ENCODE measurements around the gene HINFP.

Gene HINFP

DNA sequence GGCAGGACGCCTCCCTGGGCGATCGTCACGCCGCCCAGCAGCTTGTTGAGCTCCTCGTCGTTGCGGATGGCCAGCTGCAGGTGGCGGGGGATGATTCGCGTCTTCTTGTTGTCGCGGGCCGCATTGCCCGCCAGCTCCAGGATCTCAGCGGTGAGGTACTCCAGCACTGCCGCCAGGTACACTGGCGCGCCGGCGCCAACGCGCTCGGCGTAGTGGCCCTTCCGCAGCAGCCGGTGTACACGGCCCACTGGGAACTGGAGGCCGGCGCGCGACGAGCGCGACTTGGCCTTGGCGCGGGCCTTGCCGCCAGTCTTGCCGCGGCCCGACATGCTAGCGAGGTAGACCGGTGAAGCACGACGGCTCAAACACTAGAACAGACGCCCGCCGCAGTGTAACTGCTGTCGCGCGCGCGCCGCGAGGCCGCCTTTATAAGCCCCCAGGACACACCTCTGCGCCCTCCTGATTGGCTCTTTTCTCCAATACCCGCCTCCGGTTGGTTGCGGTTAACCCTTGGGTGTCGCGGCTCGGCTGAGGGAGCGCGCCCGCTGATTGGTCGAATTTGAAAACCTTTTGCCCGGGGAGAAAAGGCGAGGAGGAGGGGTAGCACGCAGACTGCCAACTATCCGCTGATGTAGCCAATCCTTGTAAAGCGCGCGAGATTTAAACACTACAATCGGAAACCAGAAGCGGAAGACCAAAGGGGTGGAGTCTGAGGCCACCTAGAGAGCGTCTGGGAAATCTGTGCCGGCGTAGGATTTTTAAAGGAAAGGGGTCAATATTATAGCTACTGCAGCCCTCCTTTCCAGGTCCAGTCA is 26.1 kb upstream of the HINFP start:
- H3K27ac ChIP-seq: peak overlapping the region; percentile 44 to 97 (median 89)

DNA sequence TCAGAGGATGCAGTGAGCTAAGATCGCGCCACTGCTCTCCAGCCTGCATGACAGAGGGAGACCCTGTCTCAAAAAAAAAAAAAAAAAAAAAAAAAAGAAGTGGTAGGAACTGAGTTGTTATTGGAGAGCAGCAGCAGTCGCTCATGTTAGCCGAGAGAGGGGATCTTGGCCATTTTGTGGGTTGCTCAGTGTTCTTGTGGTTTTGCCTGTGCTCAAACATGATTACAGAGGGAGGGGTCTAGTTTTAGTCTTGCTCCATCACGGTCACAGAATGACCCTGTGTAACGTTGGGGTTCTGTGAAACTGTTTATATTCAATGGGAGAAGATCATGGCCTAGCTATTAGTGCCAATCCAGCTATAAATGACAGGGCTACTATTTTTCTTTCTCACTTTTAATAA is 21.7 kb upstream of the HINFP start:
- H3K4me3 ChIP-seq: no peak overlapping the region
- H3K27ac ChIP-seq: no peak overlapping the region

More for the DNA sequence above, 26.1 kb upstream of the HINFP start:
- H3K4me3 ChIP-seq: peak overlapping the region; percentile 56 to 93 (median 83)

DNA sequence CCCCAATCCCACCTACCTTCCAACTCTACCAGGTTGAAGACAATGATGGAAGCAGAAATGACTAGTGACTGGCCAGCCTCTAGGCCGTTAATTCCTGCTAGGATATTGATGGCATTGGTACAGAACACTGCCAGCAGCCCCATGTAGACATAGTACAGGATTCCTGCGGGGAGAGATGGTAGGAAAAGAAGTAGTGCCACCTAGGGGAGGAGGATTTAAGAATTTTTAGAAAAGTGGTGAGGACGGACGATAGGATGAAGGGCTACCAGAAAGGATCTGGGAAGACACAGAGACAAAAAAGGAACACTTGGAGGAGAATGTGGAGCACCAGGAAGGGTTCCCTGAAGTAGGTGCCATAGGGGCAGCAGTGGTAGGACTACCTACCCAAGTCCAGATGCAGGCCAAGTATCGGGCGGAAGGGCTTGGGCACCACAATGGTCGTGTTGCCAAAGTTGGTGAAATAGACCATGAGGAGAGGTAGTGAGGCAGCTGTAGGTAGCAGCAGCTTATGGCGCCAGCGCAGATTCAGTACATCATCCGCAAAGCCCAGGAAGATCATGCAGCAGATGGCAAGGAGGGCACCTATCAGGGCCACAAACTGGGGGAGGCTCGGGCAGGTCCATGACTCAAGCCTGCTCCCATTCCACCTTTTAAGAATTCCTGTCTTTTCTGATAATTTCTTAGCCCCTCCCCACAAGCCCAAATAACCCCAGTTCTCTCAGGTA is 21.0 kb upstream of the HINFP start:
- Histone ChIP-seq H3K27ac (peak overlapping the region in 5 of 21 experiments; percentile 44 to 92 (median 88)), H3K4me3 (peak overlapping the region; percentile 51 to 86 (median 70))

DNA sequence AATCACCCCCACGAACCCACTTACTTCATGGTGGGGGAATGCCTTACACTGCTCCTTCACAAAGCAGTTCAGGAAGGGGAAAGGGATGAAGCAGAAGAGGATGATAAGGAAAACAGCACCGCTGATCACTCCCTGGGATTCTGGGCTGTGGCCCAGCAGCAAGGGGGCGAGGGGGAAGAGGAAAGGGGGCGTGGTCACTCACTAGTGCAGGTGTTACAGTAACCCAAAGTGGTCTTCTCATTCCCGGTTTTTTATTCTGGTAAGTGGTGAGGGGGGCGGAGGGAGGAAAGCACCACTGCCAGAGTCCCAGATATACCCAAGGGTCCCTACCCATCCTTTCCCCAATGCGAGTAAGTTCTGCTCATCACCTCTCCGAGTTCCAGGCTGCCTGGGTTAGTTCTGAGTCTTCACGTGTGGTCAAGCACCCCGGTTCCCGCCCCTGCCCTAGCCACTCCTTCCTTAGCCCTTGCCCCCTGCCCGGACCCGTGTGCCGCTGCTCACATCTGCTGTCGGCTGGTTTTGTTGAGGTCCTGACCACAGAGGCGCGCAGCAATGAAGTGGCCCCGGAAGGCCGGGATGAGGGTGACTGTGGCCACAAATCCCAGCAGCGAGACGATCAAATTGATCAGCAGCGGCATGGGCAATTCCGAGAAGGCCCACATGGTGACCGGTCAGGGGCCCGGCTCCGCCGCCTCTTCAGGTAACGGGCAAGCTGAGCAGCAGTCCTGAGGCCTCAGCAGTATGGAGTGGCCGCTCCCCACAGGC is 20.2 kb upstream of the HINFP start:
- Histone ChIP-seq H3K27ac (peak overlapping the region; percentile 52 to 97 (median 91)), H3K4me3 (peak overlapping the region; percentile 51 to 86 (median 70))

DNA sequence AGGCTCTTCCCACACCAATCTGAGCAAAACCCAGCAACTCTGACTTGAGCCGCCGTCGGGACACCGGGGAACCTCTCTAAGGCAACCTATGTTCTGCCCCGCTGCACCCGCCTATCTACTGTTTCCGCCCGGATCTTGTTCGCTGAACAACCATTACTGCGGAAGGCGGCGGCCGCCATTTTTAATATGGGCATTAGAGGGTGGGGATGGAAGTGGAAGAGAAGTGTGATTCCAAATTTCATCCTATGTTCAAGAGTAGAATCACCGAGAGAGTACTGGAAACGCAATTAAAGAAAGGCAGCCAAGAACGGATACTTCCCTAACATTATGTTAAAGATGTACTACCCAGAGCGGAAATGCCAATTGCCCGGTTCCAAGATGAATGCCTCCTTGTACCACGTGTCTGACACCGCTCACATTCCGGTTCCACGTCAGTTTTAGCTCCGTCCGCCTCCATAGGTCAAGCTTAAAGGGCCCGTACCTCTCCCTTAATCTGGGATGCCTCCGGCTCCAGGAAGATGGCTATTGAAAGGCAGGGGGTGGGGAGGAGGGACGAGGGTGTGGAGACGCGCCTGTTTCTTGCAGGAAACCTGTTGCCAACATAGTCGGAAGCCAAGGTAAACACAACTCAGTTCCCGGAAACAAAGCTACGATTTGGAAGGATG is 19.5 kb upstream of the HINFP start, which contains the start of gene DPAGT1:
TSS of gene DPAGT1 (minus strand) at position 95 of the 665 bp plus-strand sequence. CDS start 198 bp downstream, outside the sequence.
- Histone ChIP-seq H3K27ac (peak within 1 kb of the TSS; percentile 54 to 97 (median 91)), H3K4me3 (peak within 1 kb of the TSS; percentile 51 to 86 (median 70))

DNA sequence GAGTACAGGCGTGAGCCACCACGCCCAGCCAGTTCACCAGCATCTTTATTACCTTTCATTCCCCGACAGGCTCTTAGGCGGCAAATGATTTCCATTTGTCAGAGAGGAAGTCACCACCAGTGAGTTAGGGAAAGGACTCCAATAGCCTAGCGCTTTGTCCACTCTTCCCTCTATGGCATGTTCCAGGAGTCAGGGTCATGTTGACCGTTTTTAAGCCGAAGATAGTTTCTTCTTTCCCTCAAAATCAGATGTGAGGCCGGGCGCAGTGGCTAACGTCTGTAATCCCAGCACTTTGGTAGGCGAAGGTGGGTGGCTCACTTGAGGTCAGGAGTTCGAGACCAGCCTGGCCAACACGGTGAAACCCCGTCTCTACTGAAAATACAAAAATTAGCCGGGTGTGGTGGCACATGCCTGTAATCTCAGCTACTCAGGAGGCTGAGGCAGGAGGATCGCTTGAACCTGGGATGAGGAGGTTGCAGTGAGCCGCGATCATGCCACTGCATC is 18.2 kb upstream of the HINFP start:
- peak overlapping the region in 20 of 21 experiments; percentile 79 to 97 (median 91) for H3K27ac ChIP-seq
- peak overlapping the region in 6 of 7 experiments; percentile 51 to 86 (median 72) for H3K4me3 ChIP-seq

DNA sequence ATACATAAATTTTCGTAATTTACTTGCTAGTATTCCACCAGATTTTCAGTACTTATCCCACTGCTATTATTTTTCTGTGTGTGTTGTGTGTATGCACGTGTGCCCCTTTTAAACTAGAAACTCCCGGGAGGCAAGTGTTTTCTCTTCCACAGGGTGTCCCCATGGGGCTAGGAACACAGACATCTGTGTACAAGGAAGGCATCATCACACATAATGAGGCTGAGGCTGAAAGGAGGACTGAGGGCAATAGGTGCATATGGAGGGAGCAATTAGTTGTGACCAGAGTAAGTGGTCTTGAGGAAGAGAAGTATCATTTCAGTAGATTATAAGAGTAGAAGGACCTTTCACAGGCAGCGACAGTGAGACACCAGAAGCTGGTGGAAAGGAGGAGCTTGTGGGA is 17.6 kb upstream of the HINFP start:
- peak overlapping the region in 5 of 21 experiments; percentile 41 to 95 (median 91) for H3K27ac ChIP-seq
- H3K4me3 ChIP-seq: no peak overlapping the region

DNA sequence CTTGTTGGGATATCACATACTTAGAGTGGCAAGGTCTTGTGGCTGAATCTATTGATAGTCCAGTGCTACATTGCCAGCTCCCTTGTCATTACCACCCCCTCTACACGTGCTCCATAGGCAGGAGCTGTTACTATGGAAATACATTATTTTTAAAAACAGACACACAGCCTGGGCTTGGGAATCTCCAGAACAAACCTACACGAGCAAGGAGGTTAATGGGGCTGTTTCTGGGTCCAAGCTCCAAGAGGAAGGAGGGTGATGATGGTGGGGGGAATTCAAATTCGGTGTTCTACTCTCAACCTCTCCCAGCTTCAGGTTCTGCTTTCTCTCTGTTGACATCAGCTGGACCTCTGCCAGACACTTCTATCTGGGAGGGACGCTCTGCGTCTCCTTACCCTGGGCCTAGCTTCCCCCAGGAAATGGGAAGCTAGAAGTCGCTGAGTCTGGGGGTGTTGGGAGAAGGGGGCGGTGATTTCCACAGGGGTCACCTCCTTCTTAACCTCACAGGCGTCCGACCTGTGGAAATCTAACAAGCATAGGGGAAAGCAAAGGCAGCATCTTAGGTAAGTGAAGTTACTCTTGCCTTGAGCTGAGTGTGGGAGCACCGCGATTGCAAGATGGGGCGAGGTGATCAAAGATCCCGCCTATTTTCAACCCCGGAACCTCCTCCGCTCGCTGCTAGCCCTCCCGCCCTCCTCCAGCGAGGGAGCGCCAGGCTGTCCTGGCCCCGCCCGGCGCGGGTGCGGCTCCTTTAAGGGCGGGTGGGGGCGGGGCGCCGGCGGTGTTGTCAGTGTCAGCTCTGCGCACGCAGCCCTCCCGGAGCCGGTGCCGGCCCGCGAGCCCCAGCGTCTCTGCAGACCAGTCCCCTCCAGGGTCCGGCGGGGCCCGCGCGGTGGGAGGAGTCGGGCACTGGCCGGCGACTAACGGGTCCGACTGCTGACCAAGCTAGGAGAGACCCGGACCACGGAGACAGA is 14.5 kb upstream of the HINFP start, which contains the start of gene C2CD2L:
TSS of gene C2CD2L (plus strand) at position 781 of the 974 bp plus-strand sequence. CDS start 398 bp downstream, outside the sequence.
- Histone ChIP-seq H3K4me3 (peak within 1 kb of the TSS; percentile 73 to 98 (median 96)), H3K27ac (peak within 1 kb of the TSS; percentile 27 to 96 (median 87))

DNA sequence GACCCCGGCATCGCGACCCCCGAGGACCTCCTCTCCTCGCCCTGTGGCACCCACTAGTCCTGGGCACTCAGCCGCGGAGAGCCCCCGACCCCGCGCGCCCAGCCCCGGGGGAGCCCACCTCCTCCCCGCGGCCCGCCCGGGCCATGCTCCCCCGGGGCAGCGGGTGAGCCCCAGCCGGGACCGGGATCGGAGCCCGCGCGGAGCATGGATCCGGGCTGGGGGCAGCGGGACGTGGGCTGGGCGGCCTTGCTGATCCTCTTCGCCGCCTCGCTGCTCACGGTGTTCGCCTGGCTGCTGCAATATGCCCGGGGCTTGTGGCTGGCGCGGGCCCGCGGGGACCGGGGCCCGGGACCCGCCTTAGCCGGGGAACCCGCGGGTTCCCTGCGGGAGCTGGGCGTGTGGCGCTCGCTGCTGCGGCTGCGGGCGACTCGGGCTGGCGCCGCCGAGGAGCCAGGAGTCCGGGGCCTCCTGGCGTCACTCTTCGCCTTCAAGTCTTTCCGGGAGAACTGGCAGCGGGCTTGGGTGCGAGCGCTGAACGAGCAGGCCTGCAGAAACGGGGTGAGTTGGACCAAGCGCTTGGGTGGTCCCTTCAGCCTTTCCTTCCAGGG is 13.7 kb upstream of the HINFP start:
- H3K27ac ChIP-seq: peak overlapping the region; percentile 27 to 96 (median 87)
- peak overlapping the region; percentile 73 to 98 (median 96) for H3K4me3 ChIP-seq

DNA sequence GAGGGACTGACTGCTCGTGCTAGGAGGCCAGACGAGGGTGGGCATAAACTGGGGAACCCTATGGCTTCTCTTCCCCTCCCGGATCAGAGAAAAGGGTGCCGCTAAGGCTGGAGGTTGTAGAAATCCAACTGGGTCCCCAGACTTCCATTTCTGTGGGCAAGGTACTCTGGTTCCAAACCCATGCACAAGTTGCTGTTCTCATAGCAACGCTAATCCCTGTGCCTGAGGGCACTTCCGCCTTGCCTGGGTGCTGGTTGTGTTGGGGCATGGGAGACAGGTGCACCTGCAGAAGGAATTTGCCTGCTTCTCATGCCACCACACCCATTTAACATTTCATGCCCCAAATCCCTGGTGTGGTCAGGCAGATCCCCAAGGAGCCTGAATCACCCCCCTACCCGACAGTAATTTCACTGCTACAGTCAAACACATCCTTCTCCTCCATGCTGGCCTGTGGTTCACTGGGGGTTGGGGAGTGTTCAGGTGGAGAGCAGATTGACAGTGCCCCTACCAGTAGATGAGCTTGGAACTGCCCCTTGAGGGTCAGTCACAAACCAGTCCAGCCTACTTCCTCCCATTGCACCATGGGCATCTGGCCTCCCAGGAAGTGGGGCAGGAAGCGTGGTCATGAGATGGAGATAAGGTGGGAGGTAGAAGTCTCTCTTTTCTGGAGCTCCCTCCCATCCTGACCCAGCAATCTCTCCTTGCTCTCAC is 13.1 kb upstream of the HINFP start:
- Histone ChIP-seq H3K4me3 (peak overlapping the region; percentile 73 to 98 (median 96)), H3K27ac (peak overlapping the region; percentile 27 to 96 (median 87))

DNA sequence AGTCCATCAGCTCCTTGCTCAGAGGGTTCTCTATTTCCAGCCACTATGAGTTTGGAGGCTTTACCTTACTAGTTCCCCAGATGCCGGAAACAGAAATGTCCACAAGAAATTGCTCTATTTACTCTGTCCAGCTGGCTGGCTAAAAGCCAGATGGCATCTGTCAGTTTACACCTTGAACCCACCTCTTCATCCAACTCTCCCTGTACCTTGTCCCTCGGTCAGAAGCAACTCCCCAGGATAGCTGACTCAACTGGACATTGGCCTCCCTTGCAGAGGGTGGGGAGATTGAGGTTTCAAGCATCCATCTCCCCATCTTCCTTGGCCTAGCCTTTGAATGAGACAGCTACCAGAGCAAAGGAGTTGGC is 12.5 kb upstream of the HINFP start:
- H3K4me3 ChIP-seq: peak overlapping the region in 3 of 7 experiments; percentile 73 to 97 (median 90)
- peak overlapping the region in 4 of 21 experiments; percentile 84 to 96 (median 92) for H3K27ac ChIP-seq

DNA sequence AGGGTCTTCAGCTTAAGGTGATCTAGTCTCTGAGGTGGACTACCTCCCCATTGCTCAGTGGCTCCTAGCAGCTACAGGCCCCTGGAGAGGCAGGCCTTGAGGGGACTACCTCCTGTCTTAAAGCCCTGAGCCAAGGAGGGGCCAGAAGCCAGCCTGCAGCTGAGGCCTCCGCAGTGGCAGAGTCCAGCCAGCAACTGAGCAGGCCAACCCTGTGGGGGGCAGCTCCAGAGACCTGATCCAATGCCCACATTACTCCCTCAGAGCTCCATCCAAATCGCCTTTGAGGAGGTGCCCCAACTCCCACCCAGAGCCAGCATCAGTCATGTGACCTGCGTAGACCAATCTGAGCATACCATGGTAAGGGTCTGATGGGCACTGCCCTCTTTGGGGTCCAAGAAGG is 11.5 kb upstream of the HINFP start:
- no peak overlapping the region for H3K27ac ChIP-seq

DNA sequence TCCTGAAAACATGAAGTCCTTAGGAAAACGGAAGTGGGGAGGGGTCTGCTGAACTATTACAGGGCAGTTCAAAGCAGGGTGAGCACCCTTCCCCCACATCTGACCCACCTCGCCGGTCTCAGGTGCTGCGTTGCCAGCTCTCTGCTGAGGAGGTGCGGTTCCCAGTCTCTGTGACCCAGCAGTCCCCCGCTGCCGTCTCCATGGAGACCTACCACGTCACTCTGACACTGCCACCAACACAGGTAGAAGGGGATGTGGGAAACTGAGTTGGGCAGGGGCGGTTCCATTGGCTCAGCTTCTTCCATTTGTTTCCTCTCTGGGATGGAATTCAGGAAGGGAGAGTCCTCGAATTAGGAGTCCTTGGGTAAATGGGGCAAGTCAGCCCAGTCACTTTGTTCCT is 10.9 kb upstream of the HINFP start:
- Histone ChIP-seq H3K4me3 (no peak overlapping the region), H3K27ac (no peak overlapping the region)

More for the DNA sequence above, 11.5 kb upstream of the HINFP start:
- H3K4me3 ChIP-seq: no peak overlapping the region

DNA sequence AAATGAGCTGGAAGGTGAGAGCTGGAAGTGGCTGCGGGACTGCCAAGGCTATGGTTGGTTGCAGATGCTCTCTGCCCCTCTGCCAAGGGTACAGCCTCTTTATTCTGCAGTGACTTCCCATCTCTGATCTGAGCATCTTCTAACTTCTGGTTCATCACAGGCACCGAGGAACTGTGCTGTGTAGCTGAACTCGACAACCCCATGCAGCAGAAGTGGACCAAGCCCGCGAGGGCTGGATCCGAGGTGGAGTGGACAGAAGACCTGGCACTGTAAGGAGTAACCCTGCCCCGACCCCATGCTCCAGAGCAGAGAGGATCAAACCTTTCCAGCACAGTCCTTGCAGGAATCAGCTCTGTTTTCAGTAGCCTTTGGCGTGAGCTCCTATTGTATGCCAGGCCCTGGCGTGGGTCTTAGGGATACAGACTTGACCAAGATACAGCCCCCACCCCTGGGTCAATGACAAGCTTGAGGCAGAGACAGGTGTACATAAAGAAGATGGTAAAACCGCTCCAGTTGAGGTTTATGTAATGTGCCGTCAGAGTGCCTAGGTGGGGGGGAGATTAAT is 9.9 kb upstream of the HINFP start:
- Histone ChIP-seq H3K27ac (no peak overlapping the region), H3K4me3 (no peak overlapping the region)

DNA sequence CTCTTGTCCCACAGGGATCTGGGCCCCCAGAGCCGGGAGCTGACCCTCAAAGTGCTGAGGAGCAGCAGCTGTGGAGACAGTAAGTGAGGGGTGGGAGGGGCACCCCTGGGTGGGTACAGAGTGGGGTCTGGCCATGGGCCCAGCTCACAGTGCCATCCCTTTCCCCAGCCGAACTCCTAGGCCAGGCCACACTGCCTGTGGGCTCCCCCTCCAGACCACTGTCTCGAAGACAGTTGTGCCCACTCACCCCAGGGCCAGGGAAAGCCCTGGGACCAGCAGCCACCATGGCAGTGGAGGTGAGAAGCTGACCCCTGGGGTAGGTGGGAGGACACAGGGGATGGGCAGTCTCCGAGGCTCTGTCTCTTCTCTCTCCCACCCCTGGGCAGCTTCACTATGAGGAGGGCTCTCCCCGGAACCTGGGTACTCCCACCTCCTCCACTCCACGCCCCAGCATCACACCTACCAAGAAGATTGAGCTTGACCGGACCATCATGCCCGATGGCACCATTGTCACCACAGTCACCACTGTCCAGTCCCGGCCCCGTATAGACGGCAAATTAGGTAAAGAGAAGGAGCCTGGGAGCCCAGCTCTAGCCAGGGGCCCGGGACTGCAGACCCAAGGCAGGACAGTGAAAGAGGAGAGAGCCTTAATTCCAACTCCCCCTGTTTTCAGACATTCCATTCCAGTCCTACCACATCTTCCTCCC is 8.9 kb upstream of the HINFP start:
- H3K27ac ChIP-seq: peak overlapping the region in 1 of 21 experiments; percentile 23
- no peak overlapping the region for H3K4me3 ChIP-seq

DNA sequence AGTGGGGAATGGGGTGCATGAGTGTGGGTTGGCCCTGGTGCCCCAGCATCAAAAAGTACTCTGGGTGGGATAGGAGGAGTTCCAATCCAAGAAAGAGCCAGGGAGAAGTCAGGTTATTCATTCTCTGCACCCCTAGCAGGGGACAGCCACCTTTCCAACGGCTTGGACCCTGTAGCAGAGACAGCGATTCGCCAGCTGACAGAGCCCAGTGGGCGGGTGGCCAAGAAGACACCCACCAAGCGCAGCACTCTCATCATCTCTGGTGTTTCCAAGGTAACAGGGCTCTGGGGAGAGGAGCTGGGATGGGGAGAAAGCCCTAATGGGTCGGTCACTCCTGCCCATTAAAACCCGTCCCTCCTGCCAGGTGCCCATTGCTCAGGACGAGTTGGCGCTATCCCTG is 7.7 kb upstream of the HINFP start:
- Histone ChIP-seq H3K4me3 (no peak overlapping the region), H3K27ac (peak overlapping the region in 3 of 21 experiments; percentile 9 to 34 (median 23))
